IPS-18c (cell line): Measurements from ENCODE around the gene IFITM10.

Experiments used
- H3K4me3 ChIP-seq: 2 replicates; pipeline ENCODE4 v1.7.0; 2013; ENCODE audit warnings: low read depth, mild to moderate bottlenecking, low read length, moderate library complexity; ENCODE audit not compliant: insufficient read depth
- H3K9me3 ChIP-seq: one replicate; pipeline ENCODE4 v1.6.1; 2013; ENCODE audit warnings: mild to moderate bottlenecking, low read length, moderate library complexity; ENCODE audit not compliant: control insufficient read depth, insufficient read depth

Gene IFITM10

DNA sequence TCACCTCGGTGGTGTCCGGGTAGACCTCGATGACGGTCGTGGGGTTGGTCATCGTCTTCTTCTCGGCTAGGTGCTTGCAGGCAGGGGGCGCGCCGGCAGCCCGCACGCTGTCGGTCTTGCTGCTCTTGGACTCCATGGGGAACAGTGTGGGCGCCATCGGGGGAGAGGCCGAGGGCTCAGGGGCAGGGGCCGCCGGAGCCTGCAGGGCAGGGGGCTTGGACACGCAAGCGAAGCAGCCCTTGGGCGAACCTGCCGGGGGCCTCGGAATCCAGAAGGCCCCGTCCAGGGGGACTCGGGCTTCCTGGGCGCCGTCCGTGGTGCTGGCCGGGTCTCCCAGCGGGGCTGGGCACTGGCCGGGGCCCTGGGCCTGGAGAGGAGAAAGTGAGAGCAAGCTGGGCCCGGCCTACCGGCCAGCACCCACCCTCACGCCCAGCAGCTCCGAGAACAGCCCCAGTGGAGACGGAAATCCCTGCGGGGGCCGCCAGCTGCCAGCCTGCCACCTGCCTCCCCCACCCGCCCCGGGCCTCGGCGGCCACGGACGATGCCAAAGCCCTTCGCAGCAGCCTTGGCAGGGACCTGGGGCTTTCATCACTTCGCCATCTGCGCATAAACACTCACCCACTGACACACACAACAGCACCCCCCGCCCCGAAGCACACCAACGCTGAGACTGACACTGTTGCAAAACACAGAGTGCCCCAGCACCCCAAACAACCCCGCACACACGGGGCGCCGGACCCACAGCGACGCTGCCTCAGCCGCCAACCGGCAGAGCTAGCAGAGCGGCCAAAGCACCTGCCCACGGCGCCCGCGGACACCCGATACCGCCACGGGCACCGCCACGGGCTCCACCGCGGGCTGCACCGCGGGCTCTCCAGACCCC, 2.4 kb downstream of the IFITM10 start:
- Histone ChIP-seq H3K4me3 (peak overlapping the region; percentile 51), H3K9me3 (no peaks in the 10 kb centered on the region)

DNA sequence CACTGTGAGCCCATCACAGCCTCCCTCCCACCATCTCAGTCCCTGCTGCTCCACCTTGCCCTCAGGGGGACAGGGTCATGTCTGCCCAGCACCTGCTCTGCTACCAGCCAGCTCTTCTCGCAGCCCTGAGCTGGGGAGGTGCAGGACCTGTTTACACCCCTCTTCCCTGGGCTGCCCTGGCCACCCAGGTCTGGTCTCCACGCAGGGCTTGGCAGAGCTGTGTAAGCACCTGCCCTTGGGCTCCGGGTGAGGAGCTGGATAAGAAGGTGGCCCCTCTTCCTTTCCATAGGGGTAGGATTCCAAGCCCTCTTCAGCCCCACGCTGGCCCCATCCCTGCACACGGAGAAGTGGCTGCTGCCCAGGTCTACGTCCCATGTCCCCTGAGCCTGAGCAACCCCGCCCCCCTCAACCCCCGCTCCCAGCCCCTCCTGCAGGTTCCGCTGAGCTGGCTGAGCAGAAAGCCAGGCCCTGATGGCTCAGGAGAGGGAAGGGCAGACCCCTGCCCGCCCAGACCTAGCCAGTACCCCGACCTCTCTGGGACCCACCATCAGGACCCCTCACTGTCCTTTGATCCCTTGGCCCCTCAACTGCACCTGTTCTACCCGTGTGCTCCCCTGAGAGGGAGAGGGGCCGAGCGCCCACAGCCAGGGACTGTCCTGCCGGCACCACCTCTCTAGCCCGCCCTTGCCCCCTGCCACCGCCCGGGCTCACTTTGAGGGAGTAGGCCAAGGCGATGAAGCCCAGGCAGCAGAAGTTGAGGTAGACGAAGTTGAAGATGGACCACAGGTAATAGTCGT, 3.2 kb downstream of the IFITM10 start:
- Histone ChIP-seq H3K4me3 (no peak overlapping the region), H3K9me3 (no peaks in the 10 kb centered on the region)

DNA sequence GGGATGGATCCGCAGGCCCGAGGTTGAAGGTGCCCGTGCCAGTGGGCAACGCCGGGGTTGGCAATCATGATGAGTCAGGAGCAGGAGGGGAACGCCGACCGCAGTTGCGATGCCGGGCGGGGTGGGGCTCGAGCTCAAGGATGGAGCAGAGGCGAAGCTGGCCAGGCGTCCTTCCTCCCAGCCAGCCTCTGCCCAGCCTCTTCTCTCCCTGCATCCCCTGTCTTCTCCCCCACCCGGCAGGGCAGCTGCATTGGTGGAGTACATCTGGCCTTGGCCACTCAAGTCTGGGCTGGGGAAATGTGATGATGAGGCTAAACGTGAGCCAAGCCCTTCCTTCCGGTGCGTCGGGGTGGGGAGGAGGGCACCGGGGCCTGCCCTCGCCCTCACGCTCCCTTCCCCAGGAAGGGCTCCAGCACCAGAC, 3.9 kb downstream of the IFITM10 start:
- H3K4me3 ChIP-seq = no peak overlapping the region
- H3K9me3 ChIP-seq = no peaks in the 10 kb centered on the region

DNA sequence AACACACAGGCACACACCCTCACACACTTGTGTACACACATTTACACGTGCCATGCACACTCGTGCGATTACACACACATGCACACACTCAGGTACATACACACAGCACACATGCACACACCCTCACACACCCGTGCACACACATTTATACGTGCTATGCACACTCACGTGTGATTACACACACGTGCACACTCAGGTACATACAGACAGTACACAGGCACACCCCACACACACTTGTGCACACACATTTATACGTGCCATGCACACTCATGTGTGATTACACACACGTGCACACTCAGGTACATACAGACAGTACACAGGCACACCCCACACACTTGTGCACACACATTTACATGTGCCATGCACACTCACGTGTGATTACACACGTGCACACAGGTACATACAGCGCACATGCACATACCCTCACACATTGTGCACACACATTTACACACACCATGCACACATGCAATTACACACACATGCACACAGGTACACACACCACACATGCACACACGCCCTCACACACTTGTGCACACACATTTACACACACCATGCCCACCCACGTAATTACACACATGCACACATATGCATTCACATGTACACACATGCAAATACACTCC, 4.6 kb downstream of the IFITM10 start:
- H3K4me3 ChIP-seq = no peak overlapping the region
- peaks cover 2% of the 10 kb centered on the region for H3K9me3 ChIP-seq

DNA sequence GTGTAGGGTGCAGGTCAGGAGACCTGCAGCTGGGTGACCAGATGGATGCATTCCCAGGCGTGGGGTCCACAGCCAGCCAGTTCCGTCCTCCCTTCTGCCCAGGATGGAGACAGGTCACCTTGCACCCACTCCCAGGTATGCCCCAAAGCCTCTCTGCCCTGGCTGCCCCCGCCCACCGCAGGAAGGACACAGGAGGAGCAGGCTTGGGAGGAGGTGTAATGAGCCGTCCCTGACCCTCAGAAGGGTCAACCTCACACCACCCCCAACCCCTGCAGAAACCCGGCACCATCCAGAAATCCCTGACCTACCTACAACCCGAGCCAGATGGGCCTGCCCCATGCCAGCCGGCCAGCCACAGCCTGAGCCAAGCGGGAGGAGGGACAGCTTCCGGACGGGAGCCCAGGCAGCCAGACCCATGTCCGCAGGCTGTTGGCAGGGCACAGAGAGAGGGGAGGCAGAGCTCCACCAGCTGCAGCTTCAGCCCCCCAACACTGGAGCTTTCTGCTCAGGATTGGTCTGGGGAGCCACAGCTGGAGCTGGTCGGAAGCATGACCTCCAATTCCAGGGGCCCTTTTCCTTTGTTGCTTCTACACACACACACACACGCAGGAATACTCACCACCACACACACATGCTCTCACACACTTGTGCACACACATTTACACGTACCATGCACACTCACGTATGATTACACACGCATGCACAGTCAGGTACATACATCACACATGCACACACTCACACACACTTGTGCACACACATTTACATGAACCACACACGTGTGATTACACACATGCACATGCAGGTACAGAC, 5.3 kb downstream of the IFITM10 start:
- Histone ChIP-seq H3K4me3 (no peak overlapping the region), H3K9me3 (peaks cover 2% of the 10 kb centered on the region)

DNA sequence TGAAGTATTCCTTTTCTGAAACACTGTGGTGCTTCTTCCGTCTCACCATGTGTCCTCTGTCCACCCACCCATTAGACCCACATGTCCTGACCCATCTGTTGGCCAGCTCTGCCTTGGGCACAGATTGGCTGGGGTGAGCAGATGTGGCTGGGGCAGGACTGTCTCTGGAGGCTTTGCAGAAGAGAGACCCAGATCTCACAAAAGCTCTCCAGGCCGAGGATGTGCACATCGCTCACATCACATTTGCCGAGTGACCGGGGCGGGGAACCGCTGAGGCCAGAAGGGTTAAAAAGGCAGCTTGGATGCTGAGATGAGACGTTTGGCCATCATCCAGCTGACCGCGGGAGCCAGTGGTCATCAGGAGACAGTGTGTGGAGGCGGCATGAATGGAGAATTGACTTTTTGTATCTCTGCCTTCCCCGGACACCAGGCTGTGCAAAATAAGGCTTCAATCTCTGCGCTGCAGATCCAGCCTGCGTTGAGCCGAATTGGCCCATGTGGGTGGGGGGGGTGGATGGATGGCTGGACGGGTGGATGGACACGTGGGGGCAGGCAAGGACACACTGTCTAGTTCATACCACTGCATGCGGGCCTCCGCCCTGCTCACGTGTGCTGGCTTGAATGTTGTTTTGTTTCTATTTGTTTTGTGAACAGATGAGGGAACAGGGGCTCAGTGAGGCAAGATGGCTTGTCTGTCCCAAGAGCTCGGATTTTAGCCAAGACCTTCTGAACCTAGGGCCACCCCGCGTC, 6.1 kb downstream of the IFITM10 start:
- Histone ChIP-seq H3K4me3 (no peak overlapping the region), H3K9me3 (peaks cover 2% of the 10 kb centered on the region)

DNA sequence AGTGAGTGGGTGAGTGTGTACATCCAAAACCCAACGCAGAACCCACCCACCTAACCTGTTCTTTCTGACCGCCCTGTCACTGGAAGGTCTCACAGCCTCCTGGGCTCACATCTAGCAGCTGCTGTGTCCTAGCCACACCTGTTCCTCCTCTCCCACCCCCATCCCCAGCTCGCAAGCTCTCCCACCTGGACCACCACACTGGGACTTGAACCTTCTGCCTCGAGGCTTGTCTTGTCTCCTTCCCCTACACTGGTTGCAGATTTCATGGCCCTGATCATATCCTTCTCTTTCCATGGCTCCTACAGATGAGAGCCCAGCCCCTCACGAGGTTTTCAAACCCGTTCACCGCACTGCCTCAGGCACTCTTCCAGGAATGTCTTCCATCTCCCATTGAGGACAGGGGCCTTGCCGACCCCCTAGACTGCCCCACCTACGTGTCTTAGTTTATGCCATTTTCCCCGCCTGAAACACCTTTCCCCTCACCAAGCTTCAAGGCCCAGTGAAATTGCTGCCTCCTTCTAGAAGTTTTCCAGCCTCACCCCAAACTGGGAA, 6.7 kb downstream of the IFITM10 start:
- no peak overlapping the region for H3K4me3 ChIP-seq
- H3K9me3 ChIP-seq = peaks cover 2% of the 10 kb centered on the region

DNA sequence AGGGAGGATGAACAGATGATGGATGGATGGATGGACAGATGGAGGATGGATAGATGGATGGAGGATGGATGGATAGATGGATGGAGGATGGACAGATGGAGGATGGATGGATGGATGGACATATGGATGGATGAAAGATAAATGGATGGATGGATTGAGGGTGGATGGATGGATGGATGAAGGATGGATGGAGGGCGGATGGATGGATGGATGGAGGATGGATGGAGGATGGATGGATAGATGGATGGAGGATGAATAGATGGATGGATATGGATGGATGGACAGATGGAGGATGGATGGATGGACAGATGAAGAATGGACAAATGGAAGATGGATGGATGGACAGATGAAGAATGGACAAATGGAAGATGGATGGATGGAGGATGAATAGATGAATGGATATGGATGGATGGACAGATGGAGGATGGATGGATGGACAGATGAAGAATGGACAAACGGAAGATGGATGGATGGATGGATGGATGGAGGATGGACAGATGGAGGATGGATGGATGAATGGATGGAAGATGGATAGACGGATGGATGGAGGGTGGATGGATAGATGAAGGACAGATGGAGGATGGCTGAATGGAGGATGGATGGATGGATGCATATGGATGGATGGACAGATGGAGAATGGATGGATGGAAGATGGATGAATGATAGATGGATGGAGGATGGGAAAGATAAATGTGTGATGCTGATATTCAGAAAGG, 7.4 kb downstream of the IFITM10 start:
- H3K9me3 ChIP-seq = peaks cover 2% of the 10 kb centered on the region
- no peak overlapping the region for H3K4me3 ChIP-seq

DNA sequence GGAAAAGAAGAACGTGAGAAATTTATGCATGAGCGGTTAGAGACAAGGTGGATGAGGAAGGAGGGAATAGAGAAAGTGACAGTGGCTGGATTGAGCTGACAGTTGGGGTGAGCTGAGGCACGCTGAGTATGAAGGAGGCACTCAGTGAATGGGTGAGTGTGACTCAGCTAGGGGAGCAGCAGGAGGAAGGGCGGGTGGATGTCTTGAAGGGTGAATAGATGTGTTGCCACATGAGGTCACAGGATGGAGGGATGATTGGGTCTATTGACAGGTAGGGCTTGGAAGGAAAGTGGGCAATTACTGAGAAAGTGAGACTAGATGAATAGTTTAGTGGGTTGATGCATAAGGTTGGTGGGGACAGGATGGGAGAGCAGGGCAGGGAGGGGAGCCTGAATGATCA, 8.0 kb downstream of the IFITM10 start:
- H3K9me3 ChIP-seq = peaks cover 2% of the 10 kb centered on the region
- no peak overlapping the region for H3K4me3 ChIP-seq

DNA sequence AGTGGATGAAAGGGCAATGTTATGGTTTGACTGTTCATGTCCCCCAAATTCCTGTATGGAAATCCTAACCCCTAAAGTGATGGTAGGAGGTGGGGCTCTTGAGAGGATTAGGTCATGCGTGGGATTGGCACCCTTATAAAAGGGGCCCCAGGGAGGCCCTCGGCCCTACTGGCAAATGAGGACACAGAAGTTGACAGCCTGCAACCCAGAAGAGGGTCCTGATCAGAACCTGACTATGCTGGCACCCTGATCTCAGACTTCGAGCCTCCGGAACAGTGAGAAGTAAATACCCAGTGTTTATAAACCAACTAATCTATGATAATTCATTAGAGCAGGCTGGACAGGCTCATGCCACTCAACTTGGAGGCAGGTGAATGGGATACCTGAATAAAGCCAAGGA, 8.7 kb downstream of the IFITM10 start:
- Histone ChIP-seq H3K4me3 (no peak overlapping the region), H3K9me3 (peaks cover 2% of the 10 kb centered on the region)

DNA sequence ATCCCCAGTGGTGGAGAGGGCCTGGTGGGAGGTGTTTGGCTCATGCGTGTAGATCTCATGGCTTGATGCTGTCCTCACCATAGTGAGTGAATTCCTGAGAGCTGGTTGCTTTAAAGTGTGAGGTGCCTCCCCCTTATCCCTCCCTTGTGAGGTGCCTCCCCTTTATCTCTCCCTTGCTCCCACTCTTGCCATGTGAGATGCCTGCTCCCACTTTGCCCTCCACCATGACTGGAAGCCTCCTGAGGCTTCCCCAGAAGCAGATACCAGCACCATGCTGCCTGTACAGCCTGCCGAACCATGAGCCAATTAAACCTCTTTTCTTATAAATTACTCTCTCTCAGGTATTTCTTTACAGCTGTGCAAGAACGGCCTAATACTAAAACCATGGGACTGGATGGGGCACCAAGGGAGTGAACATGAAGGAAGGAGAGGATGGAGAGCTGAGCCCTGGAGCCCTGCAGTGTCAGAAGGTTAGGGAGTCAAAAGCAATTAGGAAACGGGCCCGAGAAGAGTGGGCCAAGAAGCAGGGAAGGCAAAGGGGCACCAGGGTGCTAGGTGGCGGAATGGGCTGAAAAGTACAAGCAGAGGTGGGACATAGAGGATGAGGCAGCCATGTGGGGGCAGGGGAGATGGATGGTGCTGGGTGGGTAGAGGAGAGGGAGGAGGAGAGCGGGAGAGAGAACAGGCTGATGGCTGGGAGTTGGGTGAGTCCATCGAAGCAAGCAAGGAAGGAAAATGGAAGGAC, 9.4 kb downstream of the IFITM10 start:
- Histone ChIP-seq H3K9me3 (peaks cover 2% of the 10 kb centered on the region), H3K4me3 (no peak overlapping the region)

DNA sequence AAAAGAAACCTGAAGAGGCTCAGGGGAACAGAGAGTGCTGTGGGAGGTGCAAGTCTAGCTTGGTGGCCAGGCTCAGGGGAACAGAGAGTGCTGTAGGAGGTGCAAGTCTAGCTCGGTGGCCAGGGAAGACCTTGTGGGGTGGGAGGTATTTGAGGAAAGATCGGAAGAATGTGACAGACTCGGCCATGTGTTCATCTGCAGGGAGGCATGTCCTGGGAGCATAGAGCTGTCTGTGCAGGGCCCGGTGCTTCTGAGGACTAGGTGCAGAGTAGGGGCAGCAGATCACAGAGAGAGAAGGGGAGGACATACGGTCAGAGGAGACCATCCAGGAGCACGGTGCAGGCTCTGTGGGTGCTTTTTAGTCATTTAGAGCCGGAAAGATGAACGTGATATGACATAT, 10.8 kb downstream of the IFITM10 start:
- peaks cover 2% of the 10 kb centered on the region for H3K9me3 ChIP-seq

DNA sequence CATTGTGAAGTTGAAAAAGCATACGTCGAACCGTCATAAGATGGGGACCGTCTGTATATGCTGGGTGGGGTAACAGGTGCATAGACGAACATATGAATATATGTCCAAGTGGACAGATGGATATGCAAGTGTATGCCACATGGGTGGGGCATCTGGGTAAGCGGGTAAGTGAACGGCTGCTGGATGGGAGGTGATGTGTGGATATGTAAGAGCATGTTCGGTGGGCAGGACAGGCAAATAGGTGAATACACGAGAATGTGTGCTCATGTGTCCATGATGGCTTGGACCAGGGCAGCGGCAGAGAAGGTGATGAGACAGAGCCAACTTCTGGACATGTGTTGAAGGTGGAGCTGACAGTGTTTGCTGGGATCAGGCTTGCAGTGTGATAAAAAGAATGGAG, 12.0 kb downstream of the IFITM10 start:
- Histone ChIP-seq H3K4me3 (no peak overlapping the region), H3K9me3 (peaks cover 2% of the 10 kb centered on the region)

More for the DNA sequence above, 10.8 kb downstream of the IFITM10 start:
- no peak overlapping the region for H3K4me3 ChIP-seq

DNA sequence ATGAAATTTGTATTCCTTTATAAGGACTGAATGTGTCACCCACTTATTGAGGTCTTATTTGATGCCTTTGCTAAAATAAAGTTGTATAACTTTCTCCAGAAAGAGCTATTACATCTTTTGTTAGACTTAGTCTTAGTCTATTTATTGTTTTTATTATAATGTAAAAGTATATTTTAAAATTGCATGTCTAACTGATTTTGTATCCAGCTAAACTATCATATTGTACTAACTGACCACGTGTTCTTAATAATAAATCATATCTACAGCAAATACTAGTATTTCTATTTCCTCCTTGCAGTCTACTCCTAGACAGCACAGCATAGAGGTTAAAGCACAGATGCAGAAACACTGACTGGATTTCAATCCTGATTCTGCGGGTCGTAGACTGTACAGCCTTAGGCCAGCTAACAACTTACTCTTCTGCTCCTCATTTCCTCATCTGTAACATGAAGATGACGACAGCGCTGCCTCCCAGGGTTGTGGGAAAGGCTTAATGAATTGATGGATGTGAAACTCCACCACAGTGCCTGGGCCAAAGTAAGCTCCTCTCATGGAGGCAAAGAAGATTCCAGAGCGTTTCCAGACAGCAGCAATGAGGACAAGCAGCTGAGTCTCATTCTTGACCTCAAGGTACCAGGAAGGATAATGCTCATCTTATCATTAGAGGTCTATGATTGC, 13.2 kb downstream of the IFITM10 start:
- peaks cover 2% of the 10 kb centered on the region for H3K9me3 ChIP-seq
- no peak overlapping the region for H3K4me3 ChIP-seq
